K562 (cell line): ENCODE results near the gene WDR70. TPM values are rescaled to one million over a fixed set of nuclear protein-coding genes. Genes with fewer than 3 reads are reported as not detected.

Experiments used
- CBX8 ChIP-seq: fragments of 200-600 bp; sonication (generic); IDR thresholded peaks from 2 replicates; pipeline ENCODE4 v1.6.1; 2012; ENCODE audit warnings: borderline replicate concordance, mixed run types, low read depth, mild to moderate bottlenecking, moderate library complexity, mixed read lengths, low read length, control low read depth, inconsistent platforms; ENCODE audit not compliant: poor library complexity, severe bottlenecking; ENCODE audit errors: extremely low read depth
- CLOCK ChIP-seq: fragments of 250-450 bp; sonication (Bioruptor Pico); IDR thresholded peaks from 2 replicates; pipeline ENCODE4 v1.4.0; 2020; ENCODE audit warnings: mild to moderate bottlenecking, moderate library complexity, borderline replicate concordance
- EZH2 ChIP-seq: IDR thresholded peaks from 2 replicates; pipeline ENCODE4 v1.6.1; 2012; ENCODE audit warnings: low read depth, mild to moderate bottlenecking, inconsistent platforms, low read length, borderline replicate concordance
- TAF9B ChIP-seq: fragments of 450-650 bp; IDR thresholded peaks from 2 replicates; pipeline ENCODE4 v1.6.1; 2018; ENCODE audit warnings: mild to moderate bottlenecking; ENCODE audit not compliant: partially characterized antibody
- ZFX ChIP-seq: sonication (generic); formaldehyde crosslinking; IDR thresholded peaks from 2 replicates; pipeline ENCODE4 v1.8.0; 2022; ENCODE audit warnings: mild to moderate bottlenecking, missing genetic modification reagents, moderate library complexity
- ZNF398 ChIP-seq: fragments of 250-450 bp; sonication (Bioruptor Pico); IDR thresholded peaks from 2 replicates; pipeline ENCODE4 v1.8.0; 2021; ENCODE audit warnings: moderate library complexity, mild to moderate bottlenecking, inconsistent platforms
- ZNF584 ChIP-seq: fragments of 200-800 bp; sonication (Bioruptor generic); IDR thresholded peaks from 2 replicates; pipeline ENCODE4 v1.6.1; 2016; ENCODE audit warnings: low read depth, mild to moderate bottlenecking, missing genetic modification characterization, missing compliant biosample characterization
- polyA plus RNA-seq, 8 experiments: library from polyadenylated mRNA; depleted of rRNA in 4 of 8; stranded (reverse) in 5 of 8; unstranded in 3 of 8; fragments of >200 nt; fragmentation: Nextera tagmentation in 2 of 8; fragmentation: Illumina TruSeq in 1 of 8; extraction: Ambion mirVana in 2 of 8; extraction: Trizol in 1 of 8; gene quantifications; 2 replicates each; pipeline versions ENCODE4 v1.2.1 to v1.2.3, GENCODE V29; 2011 to 2014; ENCODE audit warnings: inconsistent platforms in 1 of 8, missing spikeins in 1 of 8
- total RNA-seq, 7 experiments: library from RNA; depleted of rRNA in 6 of 7; stranded (reverse); fragments of >200 nt in 6 of 7; fragmentation: Illumina TruSeq in 2 of 7; extraction: Trizol in 2 of 7; gene quantifications; 2 replicates each; pipeline versions ENCODE4 v1.2.1 to v1.2.3, GENCODE V29; 2011 to 2021; ENCODE audit warnings: low replicate concordance in 1 of 7

Gene WDR70
- total and polyA plus RNA-seq, 9 of the 15 experiments (the other 6 are each of a cell fraction or from before 2014, with no cell fraction given): 16.8 to 46.6 (median 38.8) TPM

- TF ChIP-seq CLOCK (no peak), EZH2 (no peak), CBX8 (no peak), TAF9B (no peak), ZNF584 (CRISPR knock-in tag) (no peak), ZNF398 (CRISPR knock-in tag) (no peak), ZFX (CRISPR knock-in tag) (no peak)
Observed at GRCh38 chr5:37730896-37731455, 351.9 kb downstream of the WDR70 start (continued).
